Caco-2 (cell line): ENCODE results near the gene ITGA7. TPM values are rescaled to one million over a fixed set of nuclear protein-coding genes. Genes with fewer than 3 reads are reported as not detected.

ENCODE experiments used
- BruUV-seq: library from RNA; stranded (reverse); fragments of 400-500 nt; replicated peaks from 2 replicates; lab custom pipeline; 2021; lab: Mats Ljungman, UMichigan
- CTCF ChIA-PET: fragments of 300-600 bp; sonication (Branson Sonifier 250); formaldehyde crosslinking; loops from one replicate; lab custom pipeline; 2022; ENCODE audit warnings: antibody characterized with exemption; lab: Charles Lee
- POLR2A ChIA-PET: fragments of 300-600 bp; sonication (Branson Sonifier 250); formaldehyde crosslinking; loops from one replicate; lab custom pipeline; 2022; ENCODE audit warnings: antibody characterized with exemption; lab: Charles Lee
- DNase-seq, 2 experiments: peaks; one replicate each; pipeline versions ENCODE4 v3.0.0 to v3.0.0-alpha.2; 2020 to 2022
- H3K27me3 ChIP-seq: replicated peaks from 2 replicates; pipeline ENCODE4 v1.6.0; 2011; ENCODE audit warnings: low read length; ENCODE audit not compliant: control insufficient read depth, insufficient read depth
- H3K36me3 ChIP-seq: 2 replicates; pipeline ENCODE4 v1.5.1; 2011; ENCODE audit warnings: low read length; ENCODE audit not compliant: control insufficient read depth, insufficient read depth
- H3K4me1 ChIP-seq: fragments of 250-450 bp; sonication (Bioruptor Pico); 2 replicates; pipeline ENCODE4 v1.5.1; 2020; ENCODE audit warnings: mild to moderate bottlenecking
- H3K4me3 ChIP-seq: 2 replicates; pipeline ENCODE4 v1.5.1; 2011; ENCODE audit warnings: low read depth, mild to moderate bottlenecking, control low read depth, low read length
- H3K9me3 ChIP-seq: fragments of 250-450 bp; sonication (Bioruptor Pico); 2 replicates; pipeline ENCODE4 v1.5.1; 2020; ENCODE audit warnings: mild to moderate bottlenecking, moderate library complexity
- H3K27ac Mint-ChIP-seq: one replicate; pipeline ENCODE4 v1.8.0; 2022; ENCODE audit warnings: mixed read lengths; ENCODE audit not compliant: unreplicated experiment
- H3K27me3 Mint-ChIP-seq: one replicate; pipeline ENCODE4 v1.8.0; 2022; ENCODE audit warnings: mixed read lengths; ENCODE audit not compliant: insufficient read depth, unreplicated experiment
- H3K36me3 Mint-ChIP-seq: one replicate; pipeline ENCODE4 v1.8.0; 2022; ENCODE audit warnings: mild to moderate bottlenecking, mixed read lengths; ENCODE audit not compliant: insufficient read depth, unreplicated experiment
- H3K4me1 Mint-ChIP-seq: one replicate; pipeline ENCODE4 v1.8.0; 2022; ENCODE audit warnings: low read depth, mixed read lengths; ENCODE audit not compliant: unreplicated experiment
- H3K4me3 Mint-ChIP-seq: one replicate; pipeline ENCODE4 v1.8.0; 2022; ENCODE audit warnings: mild to moderate bottlenecking, moderate library complexity, mixed read lengths; ENCODE audit not compliant: unreplicated experiment
- H3K9me3 Mint-ChIP-seq: one replicate; pipeline ENCODE4 v1.8.0; 2022; ENCODE audit warnings: mixed read lengths; ENCODE audit not compliant: unreplicated experiment
- intact Hi-C: fragments of 100-400 bp; cut with micrococcal nuclease; formaldehyde crosslinking; loops from one replicate; pipeline ENCODE4 v1.10.0; 2022; ENCODE audit not compliant: unreplicated experiment
- total RNA-seq: library from RNA; stranded (reverse); gene quantifications from 2 replicates; pipeline ENCODE4 v1.2.3, GENCODE V29; 2022
- TF ChIP-seq, protein P1 (sequence below), 2 experiments: fragments of 200-600 bp in 1 of 2; IDR thresholded peaks; 1 replicate in 1 of 2; 2 replicates in 1 of 2; pipeline versions ENCODE4 v1.5.1 to v1.8.0; 2011 to 2022; ENCODE audit warnings: antibody characterized with exemption in 1 of 2, control low read depth in 1 of 2, inconsistent platforms in 1 of 2, low read depth in 1 of 2, low read length in 1 of 2, mild to moderate bottlenecking in 1 of 2, moderate library complexity in 1 of 2; ENCODE audit not compliant: insufficient read depth in 1 of 2, severe bottlenecking in 1 of 2, unreplicated experiment in 1 of 2

Gene ITGA7
- total RNA-seq, 1 experiment from 2014 or later: 46.1 TPM

DNA sequence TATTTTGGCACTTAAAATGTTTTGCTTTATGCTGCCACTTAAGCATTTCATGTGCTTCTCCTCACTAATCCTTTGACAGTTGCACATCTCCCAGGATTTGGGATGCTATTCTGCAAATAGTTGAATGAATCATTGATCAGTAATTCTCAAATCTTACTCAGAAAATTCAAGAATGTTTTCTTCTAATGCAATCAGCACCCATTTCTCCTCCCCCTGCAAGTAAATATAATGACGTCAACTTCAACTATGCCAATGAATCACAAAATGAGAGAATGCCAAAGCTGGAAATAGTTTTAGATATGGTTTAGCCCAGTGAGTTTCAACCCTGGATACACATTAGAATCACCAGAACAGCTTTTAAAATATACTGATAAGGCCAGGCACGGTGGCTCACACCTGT lies 6.0 kb upstream of the ITGA7 start:
- peaks cover 12% of the 10 kb centered on the region for H3K27me3 Mint-ChIP-seq

DNA sequence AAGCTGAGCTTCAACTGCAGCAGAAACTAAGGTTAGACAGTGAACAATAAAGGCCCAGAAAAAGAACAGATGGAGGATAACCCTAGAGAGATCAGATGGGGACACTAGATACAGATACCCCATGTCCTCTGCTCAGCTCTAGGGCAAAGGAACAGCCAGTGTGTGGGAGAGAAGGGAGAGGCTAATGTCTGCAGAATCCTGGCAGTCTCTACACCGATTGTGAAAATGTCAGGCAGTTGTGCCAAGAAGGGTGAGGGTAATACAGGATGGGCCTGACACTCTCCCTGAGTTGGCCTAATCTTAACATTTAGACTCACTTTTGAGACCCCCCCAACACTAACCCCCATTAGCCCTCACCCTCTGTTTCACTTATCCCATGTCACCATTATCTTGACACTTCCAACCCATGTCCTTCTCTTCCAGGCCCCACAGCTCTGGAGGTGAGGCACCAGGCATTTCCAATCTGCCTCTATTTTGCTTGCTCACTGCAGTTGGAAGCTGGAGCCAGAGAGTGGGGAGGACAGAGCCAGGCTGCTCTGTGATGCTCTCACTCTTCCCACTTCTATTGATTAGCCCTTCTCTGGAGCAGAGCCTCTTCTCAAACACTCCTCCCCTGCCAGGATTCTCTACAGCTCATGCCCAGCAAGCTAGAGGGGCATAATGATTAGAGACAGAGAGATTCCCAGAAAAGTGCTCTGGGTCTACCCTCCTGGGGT lies 5.2 kb upstream of the ITGA7 start:
- H3K9me3 Mint-ChIP-seq: no peaks in the 10 kb centered on the region
- H3K4me3 Mint-ChIP-seq: no peak overlapping the region
- H3K27ac Mint-ChIP-seq: no peak overlapping the region
- Histone ChIP-seq H3K4me1 (peaks cover 15% of the 10 kb centered on the region), H3K9me3 (no peaks in the 10 kb centered on the region), H3K36me3 (no peaks in the 10 kb centered on the region), H3K27me3 (no peaks in the 10 kb centered on the region), H3K4me3 (no peak overlapping the region)
- intact Hi-C loops: no loop called here
- H3K27me3 Mint-ChIP-seq: peaks cover 18% of the 10 kb centered on the region
- ChIA-PET CTCF (no interaction called here), POLR2A (no interaction called here)
- TF ChIP-seq, protein P1, sequence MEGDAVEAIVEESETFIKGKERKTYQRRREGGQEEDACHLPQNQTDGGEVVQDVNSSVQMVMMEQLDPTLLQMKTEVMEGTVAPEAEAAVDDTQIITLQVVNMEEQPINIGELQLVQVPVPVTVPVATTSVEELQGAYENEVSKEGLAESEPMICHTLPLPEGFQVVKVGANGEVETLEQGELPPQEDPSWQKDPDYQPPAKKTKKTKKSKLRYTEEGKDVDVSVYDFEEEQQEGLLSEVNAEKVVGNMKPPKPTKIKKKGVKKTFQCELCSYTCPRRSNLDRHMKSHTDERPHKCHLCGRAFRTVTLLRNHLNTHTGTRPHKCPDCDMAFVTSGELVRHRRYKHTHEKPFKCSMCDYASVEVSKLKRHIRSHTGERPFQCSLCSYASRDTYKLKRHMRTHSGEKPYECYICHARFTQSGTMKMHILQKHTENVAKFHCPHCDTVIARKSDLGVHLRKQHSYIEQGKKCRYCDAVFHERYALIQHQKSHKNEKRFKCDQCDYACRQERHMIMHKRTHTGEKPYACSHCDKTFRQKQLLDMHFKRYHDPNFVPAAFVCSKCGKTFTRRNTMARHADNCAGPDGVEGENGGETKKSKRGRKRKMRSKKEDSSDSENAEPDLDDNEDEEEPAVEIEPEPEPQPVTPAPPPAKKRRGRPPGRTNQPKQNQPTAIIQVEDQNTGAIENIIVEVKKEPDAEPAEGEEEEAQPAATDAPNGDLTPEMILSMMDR (IDR thresholded peaks at IDR 0.05; ENCODE audit: insufficient read depth in 1 of 2, low read depth in 1 of 2, low read length in 1 of 2, severe bottlenecking in 1 of 2, unreplicated experiment in 1 of 2): no peak
- H3K36me3 Mint-ChIP-seq: peaks cover 17% of the 10 kb centered on the region
- no peak for DNase-seq
- H3K4me1 Mint-ChIP-seq: peaks cover 11% of the 10 kb centered on the region
- no TSS peak for BruUV-seq

More for the DNA sequence above, 6.0 kb upstream of the ITGA7 start:
- no peak overlapping the region for H3K4me3 Mint-ChIP-seq
- TF ChIP-seq, protein P1 (IDR thresholded peaks at IDR 0.05; ENCODE audit: insufficient read depth in 1 of 2, low read depth in 1 of 2, low read length in 1 of 2, severe bottlenecking in 1 of 2, unreplicated experiment in 1 of 2): no peak
- no peaks in the 10 kb centered on the region for H3K36me3 ChIP-seq
- H3K36me3 Mint-ChIP-seq: peaks cover 17% of the 10 kb centered on the region
- H3K9me3 ChIP-seq: no peaks in the 10 kb centered on the region
- no peak for DNase-seq
- H3K27ac Mint-ChIP-seq: no peak overlapping the region
- no peaks in the 10 kb centered on the region for H3K27me3 ChIP-seq
- H3K9me3 Mint-ChIP-seq: no peaks in the 10 kb centered on the region
- no peak overlapping the region for H3K4me3 ChIP-seq
- BruUV-seq: no TSS peak
- ChIA-PET CTCF (no interaction called here), POLR2A (no interaction called here)
- peaks cover 15% of the 10 kb centered on the region for H3K4me1 ChIP-seq
- peaks cover 3% of the 10 kb centered on the region for H3K4me1 Mint-ChIP-seq
- intact Hi-C loops: no loop called here

DNA sequence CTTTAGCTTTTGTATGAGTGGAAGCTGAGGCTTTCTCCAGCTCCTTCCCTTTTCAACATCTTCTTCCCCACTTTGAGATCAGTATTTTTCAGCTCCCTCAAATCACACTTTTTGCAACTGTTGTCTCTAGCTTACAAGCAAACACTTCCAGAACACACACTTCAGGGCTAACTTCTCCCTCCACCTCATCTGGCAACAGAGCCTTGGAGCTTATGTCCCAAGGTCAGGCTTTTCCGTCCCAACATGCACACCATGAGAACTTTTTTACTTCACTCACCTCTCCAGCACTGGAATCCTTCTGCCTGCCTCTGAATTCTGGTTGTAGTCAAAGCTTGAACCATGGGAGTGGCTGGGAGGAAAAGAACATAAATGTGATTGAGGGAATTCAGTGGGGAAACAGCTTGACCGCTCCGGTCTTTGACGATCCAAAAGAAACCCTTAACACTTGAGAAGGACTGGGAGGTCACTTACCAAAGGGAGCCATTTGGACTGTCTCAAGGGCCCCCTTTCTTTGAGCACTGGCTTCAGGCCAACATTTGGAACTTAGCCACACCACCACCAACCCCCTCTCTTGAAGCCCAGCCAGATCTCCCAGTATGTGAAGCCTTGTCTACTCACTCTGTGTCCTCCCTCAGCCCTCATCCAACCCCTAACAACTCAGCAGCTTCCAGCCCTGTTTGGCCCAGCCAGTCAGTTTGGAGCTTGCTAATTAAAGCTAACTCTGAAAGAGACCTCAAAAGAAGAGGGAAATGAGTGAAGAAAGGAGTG lies 4.3 kb upstream of the ITGA7 start:
- TF ChIP-seq, protein P1 (IDR thresholded peaks at IDR 0.05; ENCODE audit: insufficient read depth in 1 of 2, low read depth in 1 of 2, low read length in 1 of 2, severe bottlenecking in 1 of 2, unreplicated experiment in 1 of 2): no peak
- Mint-ChIP-seq H3K36me3 (peaks cover 17% of the 10 kb centered on the region), H3K4me1 (peaks cover 12% of the 10 kb centered on the region), H3K4me3 (no peak overlapping the region), H3K27me3 (peaks cover 18% of the 10 kb centered on the region), H3K9me3 (no peaks in the 10 kb centered on the region), H3K27ac (no peak overlapping the region)
- H3K36me3 ChIP-seq: no peaks in the 10 kb centered on the region
- no peak for DNase-seq
- CTCF ChIA-PET: no interaction called here
- peaks cover 12% of the 10 kb centered on the region for H3K4me1 ChIP-seq
- H3K4me3 ChIP-seq: no peak overlapping the region
- no TSS peak for BruUV-seq
- no peaks in the 10 kb centered on the region for H3K27me3 ChIP-seq
- H3K9me3 ChIP-seq: no peaks in the 10 kb centered on the region
- POLR2A ChIA-PET: no interaction called here
- intact Hi-C loops: no loop called here
